ENCODE measurements around the gene TM4SF4. TPM values are rescaled to one million over a fixed set of nuclear protein-coding genes. Genes with fewer than 3 reads are reported as not detected.

TM4SF4 gene
- total and polyA plus RNA-seq, 4 donors = 184 to 230 (median 208) TPM

- peaks cover 5 to 22% (median 17%) of the 10 kb centered on the region in 4 donors for H3K36me3 ChIP-seq (ENCODE audit: control insufficient read depth in 4 of 4, insufficient read depth in 3 of 4, low read depth in 1 of 4, low read length in 3 of 4)
- DNase-seq (ENCODE audit: low spot score) = no peak
- H3K9ac ChIP-seq (ENCODE audit: low read depth in 1 of 2, low read length in 2 of 2) = peak overlapping the region in 1 of 2 donors; percentile 10
- no peaks in the 10 kb centered on the region for H3K27me3 ChIP-seq (ENCODE audit: control insufficient read depth in 4 of 4, insufficient read depth in 4 of 4, low read length in 3 of 4)
- no peak for TF ChIP-seq FOXA1 (IDR thresholded peaks at IDR 0.05)
- no peak for TF ChIP-seq NR2F2 (IDR thresholded peaks at IDR 0.05)
- TF ChIP-seq RAD21 (IDR thresholded peaks at IDR 0.05) = no peak
- no peak for TF ChIP-seq JUND (IDR thresholded peaks at IDR 0.05)
- no peak for TF ChIP-seq TAF1 (conservative IDR thresholded peaks at IDR 0.05)
- TF ChIP-seq HNF4G (IDR thresholded peaks at IDR 0.05) = no peak
- no peak for TF ChIP-seq ATF3 (IDR thresholded peaks at IDR 0.05)
- TF ChIP-seq RXRA (IDR thresholded peaks at IDR 0.05) = no peak
- no peak for TF ChIP-seq HNF4A (conservative IDR thresholded peaks at IDR 0.05)
- no peak for TF ChIP-seq MAX (IDR thresholded peaks at IDR 0.05)
- no peak for TF ChIP-seq SP1 (IDR thresholded peaks at IDR 0.05)
- TF ChIP-seq, protein P1, sequence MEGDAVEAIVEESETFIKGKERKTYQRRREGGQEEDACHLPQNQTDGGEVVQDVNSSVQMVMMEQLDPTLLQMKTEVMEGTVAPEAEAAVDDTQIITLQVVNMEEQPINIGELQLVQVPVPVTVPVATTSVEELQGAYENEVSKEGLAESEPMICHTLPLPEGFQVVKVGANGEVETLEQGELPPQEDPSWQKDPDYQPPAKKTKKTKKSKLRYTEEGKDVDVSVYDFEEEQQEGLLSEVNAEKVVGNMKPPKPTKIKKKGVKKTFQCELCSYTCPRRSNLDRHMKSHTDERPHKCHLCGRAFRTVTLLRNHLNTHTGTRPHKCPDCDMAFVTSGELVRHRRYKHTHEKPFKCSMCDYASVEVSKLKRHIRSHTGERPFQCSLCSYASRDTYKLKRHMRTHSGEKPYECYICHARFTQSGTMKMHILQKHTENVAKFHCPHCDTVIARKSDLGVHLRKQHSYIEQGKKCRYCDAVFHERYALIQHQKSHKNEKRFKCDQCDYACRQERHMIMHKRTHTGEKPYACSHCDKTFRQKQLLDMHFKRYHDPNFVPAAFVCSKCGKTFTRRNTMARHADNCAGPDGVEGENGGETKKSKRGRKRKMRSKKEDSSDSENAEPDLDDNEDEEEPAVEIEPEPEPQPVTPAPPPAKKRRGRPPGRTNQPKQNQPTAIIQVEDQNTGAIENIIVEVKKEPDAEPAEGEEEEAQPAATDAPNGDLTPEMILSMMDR (IDR thresholded peaks at IDR 0.05; ENCODE audit: low read depth, low read length, missing input control) = no peak
- TF ChIP-seq EGR1 (IDR thresholded peaks at IDR 0.05; ENCODE audit: low read depth in 2 of 2) = no peak
- peak overlapping the region; percentile 68 to 69 for H3K27ac ChIP-seq (ENCODE audit: low read depth in 1 of 2, low read length in 2 of 2)
- peaks cover 3 to 23% (median 12%) of the 10 kb centered on the region in 4 donors for H3K4me1 ChIP-seq (ENCODE audit: control insufficient read depth in 4 of 4, insufficient read depth in 4 of 4, low read length in 3 of 4)
- whole genome bisulfite sequencing = 62% methylated on average over 14 of the region's 14 CpGs
- no peak overlapping the region for H3K4me3 ChIP-seq (ENCODE audit: low read depth in 1 of 3, low read length in 3 of 3)
- no peaks in the 10 kb centered on the region for H3K9me3 ChIP-seq (ENCODE audit: control insufficient read depth in 4 of 4, low read length in 3 of 4)
Measured at GRCh38 chr3:149479621-149480325, 5.3 kb downstream of the TM4SF4 start.

DNA sequence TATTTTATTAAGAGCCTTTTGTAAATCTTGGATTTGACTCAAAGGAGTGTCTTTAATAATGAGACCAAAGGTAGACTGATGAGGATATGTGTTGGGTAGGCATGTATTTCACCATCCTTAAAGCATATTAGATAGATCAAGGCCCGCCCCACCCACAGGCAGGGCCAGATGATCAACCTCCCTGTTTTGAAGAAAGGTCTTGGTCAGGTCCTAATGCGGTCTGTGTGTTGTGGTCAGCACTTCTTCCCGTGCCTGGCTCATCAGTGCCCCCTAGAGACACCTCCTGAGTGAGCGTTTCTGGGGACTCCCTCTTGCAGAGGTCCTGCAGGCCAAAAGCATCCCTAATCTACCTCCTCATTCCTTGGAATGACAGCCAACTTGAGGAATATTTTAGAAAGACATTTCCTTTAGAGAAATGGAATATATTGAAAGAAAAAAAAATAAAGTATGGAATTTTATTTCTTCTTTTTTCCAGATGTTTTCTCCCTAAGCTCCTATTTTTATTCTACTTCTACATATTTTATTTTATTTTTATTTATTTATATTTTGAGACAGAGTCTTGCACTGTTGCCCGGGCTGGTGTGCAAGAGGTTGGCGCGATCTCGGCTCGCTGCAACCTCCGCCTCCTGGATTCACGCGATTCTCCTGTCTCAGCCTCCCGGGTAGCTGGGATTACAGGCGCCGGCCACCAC lies 6.0 kb downstream of the TM4SF4 start:
- Histone ChIP-seq H3K4me1 (ENCODE audit: control insufficient read depth in 4 of 4, insufficient read depth in 4 of 4, low read length in 3 of 4) (peaks cover 3 to 25% (median 12%) of the 10 kb centered on the region in 4 donors), H3K4me3 (ENCODE audit: low read depth in 1 of 3, low read length in 3 of 3) (no peak overlapping the region), H3K9me3 (ENCODE audit: control insufficient read depth in 4 of 4, low read length in 3 of 4) (no peaks in the 10 kb centered on the region), H3K27me3 (ENCODE audit: control insufficient read depth in 4 of 4, insufficient read depth in 4 of 4, low read length in 3 of 4) (no peaks in the 10 kb centered on the region), H3K9ac (ENCODE audit: low read depth in 1 of 2, low read length in 2 of 2) (no peak overlapping the region), H3K36me3 (ENCODE audit: control insufficient read depth in 4 of 4, insufficient read depth in 3 of 4, low read depth in 1 of 4, low read length in 3 of 4) (peaks cover 5 to 25% (median 17%) of the 10 kb centered on the region in 4 donors), H3K27ac (ENCODE audit: low read depth in 1 of 2, low read length in 2 of 2) (peak overlapping the region; percentile 68 to 69)
- WGBS = 73% methylated on average over 15 of the region's 15 CpGs
- TF ChIP-seq NR2F2 (IDR thresholded peaks at IDR 0.05) = peak; percentile 47
- TF ChIP-seq, protein P1 (IDR thresholded peaks at IDR 0.05; ENCODE audit: low read depth, low read length, missing input control) = peak; percentile 85
- TF ChIP-seq RXRA (IDR thresholded peaks at IDR 0.05) = peak in 1 of 2 donors; percentile 47
- TF ChIP-seq MAX (IDR thresholded peaks at IDR 0.05) = no peak
- TF ChIP-seq JUND (IDR thresholded peaks at IDR 0.05) = no peak
- no peak for TF ChIP-seq SP1 (IDR thresholded peaks at IDR 0.05)
- TF ChIP-seq RAD21 (IDR thresholded peaks at IDR 0.05) = peak; percentile 95 to 97
- peak in 1 of 2 donors; percentile 37 for TF ChIP-seq HNF4A (conservative IDR thresholded peaks at IDR 0.05)
- peak; percentile 73 for DNase-seq (ENCODE audit: low spot score)

All from liver (tissue), 9 donors.